Loucy (cell line): ENCODE measurements around the gene MCTP2.
"Not testable (repeated sequence)": the region's sequence is repeated elsewhere in the genome, so short reads cannot be mapped to it uniquely, and the experiment has no call there.

Source experiments
- CTCF ChIP-seq: fragments of 200-600 bp; sonication (generic); conservative IDR thresholded peaks from 2 replicates; pipeline ENCODE4 v1.5.1; 2014; ENCODE audit warnings: mild to moderate bottlenecking, antibody characterized with exemption, low read length
- EZH2phosphoT487 ChIP-seq: fragments of 200-600 bp; IDR thresholded peaks from 2 replicates; pipeline ENCODE4 v1.6.1; 2018; ENCODE audit warnings: antibody characterized with exemption, mild to moderate bottlenecking, moderate library complexity, borderline replicate concordance

GRCh38 chr15:94257776-94258175, 26.4 kb downstream of the MCTP2 start:
- TF ChIP-seq CTCF, EZH2phosphoT487: not testable (repeated sequence)
